Heart right ventricle (tissue), 16 donors: ENCODE measurements around the gene GK2. TPM values are rescaled to one million over a fixed set of nuclear protein-coding genes. Genes with fewer than 3 reads are reported as not detected.

Experiments
- ATAC-seq, 8 donors: fragments of 200-7000 bp; cut with Tn5 transposase; one replicate each; pipeline ENCODE4 v1.9.1; 2020; ENCODE audit warnings: mild to moderate bottlenecking in 8 of 8, moderate library complexity in 8 of 8, moderate number of reproducible peaks in 1 of 8
- DNase-seq, 2 donors: peaks; one replicate each; pipeline ENCODE4 v3.0.0-alpha.2; 2020
- H3K27ac ChIP-seq, 10 donors: fragments of 200-600 bp; sonication (generic) in 2 of 10; one replicate each; pipeline versions ENCODE4 v1.5.0 to v1.8.0; 2020 to 2022; ENCODE audit warnings: mild to moderate bottlenecking in 3 of 10
- H3K27me3 ChIP-seq, 7 donors: fragments of 200-600 bp; one replicate each; pipeline ENCODE4 v1.8.0; 2021 to 2022; ENCODE audit warnings: mild to moderate bottlenecking in 2 of 7
- H3K36me3 ChIP-seq, 9 donors: fragments of 200-600 bp; sonication (generic) in 1 of 9; one replicate each; pipeline versions ENCODE4 v1.5.0 to v1.8.0; 2020 to 2022; ENCODE audit warnings: mild to moderate bottlenecking in 2 of 9
- H3K4me1 ChIP-seq, 9 donors: fragments of 200-600 bp; sonication (generic) in 1 of 9; one replicate each; pipeline versions ENCODE4 v1.5.0 to v1.8.0; 2020 to 2022; ENCODE audit warnings: mild to moderate bottlenecking in 4 of 9
- H3K4me3 ChIP-seq, 10 donors: fragments of 200-600 bp; sonication (generic) in 2 of 10; one replicate each; pipeline versions ENCODE4 v1.5.0 to v1.8.0; 2020 to 2022; ENCODE audit warnings: mild to moderate bottlenecking in 7 of 10, moderate library complexity in 2 of 10
- H3K9me3 ChIP-seq, 11 donors: fragments of 200-600 bp in 10 of 11; sonication (generic) in 2 of 11; one replicate each; pipeline versions ENCODE4 v1.5.0 to v1.8.0; 2013 to 2022; ENCODE audit warnings: mild to moderate bottlenecking in 2 of 11, control low read depth in 1 of 11, moderate library complexity in 1 of 11
- CTCF ChIP-seq, 9 donors: fragments of 200-600 bp; sonication (generic) in 2 of 9; IDR thresholded peaks; one replicate each; pipeline versions ENCODE4 v1.5.0 to v1.8.0; 2021 to 2022; ENCODE audit warnings: antibody characterized with exemption in 9 of 9, mild to moderate bottlenecking in 5 of 9, moderate library complexity in 1 of 9
- WGBS, 2 donors: extraction: QIAGEN DNeasy Blood & Tissue Kit; methylation state at CpG; one replicate each; pipeline ENCODE4 v1.1.7; 2013; ENCODE audit warnings: inconsistent platforms in 1 of 2; 5-methylcytosine and 5-hydroxymethylcytosine counted together
- intact Hi-C, 10 donors: fragments of 100-400 bp; cut with DNase I; formaldehyde crosslinking; loops; one replicate each; pipeline versions ENCODE4 v1.11.1 to v1.14.2; 2022
- polyA plus RNA-seq, 2 donors: library from polyadenylated mRNA; stranded (reverse); fragments of 200-250 nt; gene quantifications; one replicate each; pipeline ENCODE4 v1.2.3, GENCODE V29; 2013
- total RNA-seq, 10 donors: library from RNA; stranded (reverse); fragmentation: NEBNext Ultra II Directional in 3 of 10; extraction: Animal tissue kit (Norgen Biotek cat#: 25700) in 3 of 10; gene quantifications; one replicate each; pipeline versions ENCODE4 v1.2.1 to v1.2.4, GENCODE V29; 2021 to 2023
- donor health status: Arrhythmogenic right ventricular cardiomyopathy.
- donor health status: ischemic (EF 13 %, LVEDD 7.1; RV severe dilation, severe dysfunction).
- donor health status: healthy with polysubstance abuse.
- donor health status: DM: no; HTN: yes; CAD: no.
- donor health status: DM: no; HTN: no; CAD: no.
- donor health status: ischemic (EF 25% LVEDD 6.9; RV normal size, moderate dysfunction).
- donor health status: ischemic (EF 25% LVEDD 5.7; RV mildly dilated, moderate dysfunction).
- donor health status: healthy.
- donor health status: DM: yes; HTN: yes; CAD: no.
- donor health status: Ischemic cardiomyopathy.
- donor health status: ischemic (EF 35%, LVEDD 5.7; RV mildly dilated, moderate dysfunction).
- donor health status: nonischemic (EF 11% LVEDD 7.7; RV severe dilation, severe dysfunction).
- donor health status: DM: yes; HTN: yes; CAD: no.
- donor health status: PGD.
- donor health status: ischemic (EF 29% LVEDD 5.4; RV normal size, mild dysfunction).
- donor health status: nonischemic (EF 23%, LVEDD 6.1; RV moderate dilation, normal function).

Gene GK2
- total and polyA plus RNA-seq, 12 donors: not detected

GRCh38 chr4:79364061-79364460 is 44.0 kb downstream of the GK2 start:
- DNase-seq (no peak), ATAC-seq (no peak)
- Histone ChIP-seq H3K9me3 (no peaks in the 10 kb centered on the region), H3K36me3 (no peaks in the 10 kb centered on the region), H3K27ac (no peak overlapping the region), H3K4me3 (no peak overlapping the region), H3K4me1 (no peaks in the 10 kb centered on the region), H3K27me3 (no peaks in the 10 kb centered on the region)
- intact Hi-C loops: no loop called here
- no peak for TF ChIP-seq CTCF (IDR thresholded peaks at IDR 0.05)
- WGBS, 2 donors: 81 to 88% methylated on average over 6 of the region's 6 CpGs

GRCh38 chr4:79362626-79363025 is 45.4 kb downstream of the GK2 start:
- H3K27me3 ChIP-seq: no peaks in the 10 kb centered on the region
- no peaks in the 10 kb centered on the region for H3K4me1 ChIP-seq
- intact Hi-C loops: no loop called here
- no peak overlapping the region for H3K4me3 ChIP-seq
- ATAC-seq (no peak), DNase-seq (no peak)
- no peaks in the 10 kb centered on the region for H3K9me3 ChIP-seq
- WGBS, 2 donors: 92 to 96% methylated on average over 4 of the region's 4 CpGs
- no peaks in the 10 kb centered on the region for H3K36me3 ChIP-seq
- no peak overlapping the region for H3K27ac ChIP-seq
- no peak for TF ChIP-seq CTCF (IDR thresholded peaks at IDR 0.05)

DNA sequence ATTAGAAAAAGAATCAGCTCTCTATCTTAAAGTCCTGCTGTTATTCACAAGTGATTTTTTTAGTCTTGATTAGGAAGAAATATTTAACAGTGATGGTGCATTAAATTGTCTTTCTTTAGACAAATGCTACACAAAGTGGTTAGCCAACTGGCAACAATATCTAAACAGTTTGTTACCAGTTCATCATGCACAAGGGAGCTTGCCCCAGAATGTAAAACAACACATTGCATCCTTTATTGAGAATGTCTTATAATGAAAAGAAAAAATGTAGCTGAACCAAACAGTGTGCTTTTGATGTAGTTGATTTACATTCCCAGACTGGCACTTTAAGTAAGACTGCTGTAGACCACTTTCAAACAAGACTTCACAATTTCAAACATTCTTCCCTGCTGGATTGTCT is 48.0 kb downstream of the GK2 start:
- H3K4me1 ChIP-seq: no peaks in the 10 kb centered on the region
- no peak overlapping the region for H3K4me3 ChIP-seq
- no peak overlapping the region for H3K27ac ChIP-seq
- no peaks in the 10 kb centered on the region for H3K27me3 ChIP-seq
- no peak for ATAC-seq
- no peaks in the 10 kb centered on the region for H3K36me3 ChIP-seq
- intact Hi-C loops: no loop called here
- no peak for TF ChIP-seq CTCF (IDR thresholded peaks at IDR 0.05)
- H3K9me3 ChIP-seq: no peaks in the 10 kb centered on the region
- DNase-seq: no peak

GRCh38 chr4:79358438-79358837 is 49.6 kb downstream of the GK2 start:
- no peak for TF ChIP-seq CTCF (IDR thresholded peaks at IDR 0.05)
- 82 to 84% methylated on average over 1 of the region's 1 CpG for WGBS, 2 donors
- ATAC-seq: no peak

GRCh38 chr4:79357365-79357764 is 50.7 kb downstream of the GK2 start:
- 68 to 73% methylated on average over 8 of the region's 8 CpGs for WGBS, 2 donors
- Histone ChIP-seq H3K4me1 (no peaks in the 10 kb centered on the region), H3K27me3 (peaks cover 0 to 4% (median 0%) of the 10 kb centered on the region in 7 donors), H3K9me3 (no peaks in the 10 kb centered on the region), H3K36me3 (no peaks in the 10 kb centered on the region), H3K27ac (no peak overlapping the region), H3K4me3 (no peak overlapping the region)
- DNase-seq (no peak), ATAC-seq (no peak)
- intact Hi-C loops: no loop called here
- TF ChIP-seq CTCF (IDR thresholded peaks at IDR 0.05): no peak

More at GRCh38 chr4:79358438-79358837, 49.6 kb downstream of the GK2 start:
- intact Hi-C loops: no loop called here
- Histone ChIP-seq H3K27ac (no peak overlapping the region), H3K27me3 (peaks cover 0 to 4% (median 0%) of the 10 kb centered on the region in 7 donors), H3K9me3 (no peaks in the 10 kb centered on the region), H3K36me3 (no peaks in the 10 kb centered on the region), H3K4me3 (no peak overlapping the region), H3K4me1 (no peaks in the 10 kb centered on the region)
- DNase-seq: no peak
